Activated naive CD4-positive, alpha-beta T cell (primary cell): Measurements from ENCODE around the gene GAL3ST2.
"Not testable (repeated sequence)": the region's sequence is repeated elsewhere in the genome, so short reads cannot be mapped to it uniquely, and the experiment has no call there.

ENCODE experiments used
- DNase-seq, 4 experiments: peaks; one replicate each; lab custom pipeline; 2025; lab: John Stamatoyannopoulos, UW

GAL3ST2 gene

GRCh38 chr2:241768850-241769249 is 7.8 kb upstream of the GAL3ST2 start:
- DNase-seq = no peak

GRCh38 chr2:241769819-241770184 is 6.8 kb upstream of the GAL3ST2 start:
- DNase-seq = no peak

DNA sequence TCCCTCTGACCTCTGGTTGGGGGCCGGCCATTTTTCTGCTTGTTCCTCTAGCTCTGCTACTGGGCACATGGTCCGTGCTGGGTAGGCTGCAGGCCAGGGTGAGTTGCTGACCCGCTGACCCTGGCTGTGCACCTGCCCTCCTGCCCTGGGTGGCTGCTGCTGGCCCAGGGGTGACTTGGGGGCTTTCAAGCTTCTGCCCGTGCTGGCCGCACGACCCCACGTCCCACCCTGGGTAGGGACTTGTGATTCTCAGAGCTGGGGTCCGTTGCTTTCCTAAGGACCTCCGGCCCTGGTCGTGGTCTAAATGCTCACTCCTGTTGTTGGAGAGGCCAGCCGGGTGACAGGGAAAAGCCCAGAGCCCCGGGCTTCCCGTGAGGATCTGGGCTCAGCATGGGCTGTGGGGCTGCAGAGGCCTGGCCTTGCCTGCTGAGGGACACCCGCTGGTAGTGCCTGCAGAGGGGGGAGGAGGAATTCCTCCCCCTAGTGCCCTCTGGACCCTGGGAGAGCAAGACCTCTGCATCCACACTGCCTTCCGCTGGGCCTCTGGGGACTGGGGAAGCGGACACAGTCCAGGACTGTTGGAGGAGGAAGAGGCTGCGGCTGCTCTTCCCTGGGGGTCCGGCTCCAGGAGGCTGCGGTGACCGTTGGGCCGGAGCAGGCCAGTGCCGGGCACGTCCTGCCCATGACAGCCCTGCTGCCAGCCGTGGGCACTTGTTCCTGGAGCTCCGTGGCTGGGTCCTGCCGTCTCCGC is 6.3 kb upstream of the GAL3ST2 start:
- DNase-seq = no peak

- no peak for DNase-seq
Measured at GRCh38 chr2:241770936-241771285, 5.7 kb upstream of the GAL3ST2 start.

DNA sequence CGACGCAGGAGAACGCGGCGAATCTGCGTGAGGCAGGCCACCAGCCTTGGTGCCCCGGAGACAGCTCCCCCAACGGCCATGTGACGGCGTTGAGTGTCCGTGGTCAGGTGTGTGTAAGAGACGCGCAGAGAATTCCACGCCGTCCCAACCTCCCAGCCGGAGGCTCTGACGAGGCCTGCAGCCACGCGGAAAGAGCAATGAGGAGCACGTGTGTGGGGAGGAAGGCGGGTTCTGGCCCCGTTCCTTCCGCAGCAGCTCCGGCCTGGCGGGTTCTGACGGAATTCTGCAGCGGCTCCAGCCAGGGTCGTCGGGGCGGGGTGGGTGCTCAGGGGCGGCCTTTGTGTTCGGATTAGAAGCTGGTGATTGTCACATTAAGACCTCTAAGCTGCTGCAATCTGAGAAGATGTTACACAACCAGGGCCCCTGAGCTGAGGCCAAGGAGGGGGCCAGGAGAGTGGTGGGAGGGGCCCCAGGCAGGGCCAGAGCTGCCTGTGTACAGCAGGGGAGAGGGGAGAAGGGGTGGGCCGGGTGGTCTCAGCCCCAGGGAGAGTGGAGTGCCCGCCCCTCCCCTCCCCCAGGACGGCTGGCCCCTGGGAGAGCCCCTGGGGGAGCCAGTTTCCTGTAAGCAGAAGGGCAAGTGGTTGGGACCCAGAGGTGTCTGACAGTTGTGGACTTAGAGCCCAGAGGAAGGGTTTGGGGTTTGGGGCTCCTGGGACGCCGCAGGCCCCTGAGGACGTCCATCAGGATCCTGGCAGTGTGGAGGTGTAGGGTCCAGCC is 5.1 kb upstream of the GAL3ST2 start:
- DNase-seq = no peak

DNA sequence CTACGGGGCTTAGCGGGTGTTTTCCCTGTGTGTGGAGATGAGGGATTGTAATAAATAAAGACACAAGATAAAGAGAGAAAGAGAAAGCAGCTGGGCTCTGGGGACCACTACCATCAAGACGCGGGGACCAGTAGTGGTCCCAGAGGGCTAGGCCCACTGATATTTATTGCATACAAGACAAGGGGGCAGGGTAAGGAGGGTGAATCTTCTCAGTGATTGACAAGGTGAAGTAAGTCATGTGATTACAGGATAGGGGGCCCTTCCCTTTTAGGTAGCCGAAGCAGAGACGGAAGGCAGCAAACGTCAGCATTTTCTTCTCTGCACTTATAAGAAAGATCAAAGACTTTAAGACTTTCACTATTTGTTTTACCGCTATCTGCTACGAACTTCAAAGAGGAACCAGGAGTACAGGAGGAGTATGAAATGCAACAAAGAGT is 4.5 kb upstream of the GAL3ST2 start:
- DNase-seq = no peak

DNA sequence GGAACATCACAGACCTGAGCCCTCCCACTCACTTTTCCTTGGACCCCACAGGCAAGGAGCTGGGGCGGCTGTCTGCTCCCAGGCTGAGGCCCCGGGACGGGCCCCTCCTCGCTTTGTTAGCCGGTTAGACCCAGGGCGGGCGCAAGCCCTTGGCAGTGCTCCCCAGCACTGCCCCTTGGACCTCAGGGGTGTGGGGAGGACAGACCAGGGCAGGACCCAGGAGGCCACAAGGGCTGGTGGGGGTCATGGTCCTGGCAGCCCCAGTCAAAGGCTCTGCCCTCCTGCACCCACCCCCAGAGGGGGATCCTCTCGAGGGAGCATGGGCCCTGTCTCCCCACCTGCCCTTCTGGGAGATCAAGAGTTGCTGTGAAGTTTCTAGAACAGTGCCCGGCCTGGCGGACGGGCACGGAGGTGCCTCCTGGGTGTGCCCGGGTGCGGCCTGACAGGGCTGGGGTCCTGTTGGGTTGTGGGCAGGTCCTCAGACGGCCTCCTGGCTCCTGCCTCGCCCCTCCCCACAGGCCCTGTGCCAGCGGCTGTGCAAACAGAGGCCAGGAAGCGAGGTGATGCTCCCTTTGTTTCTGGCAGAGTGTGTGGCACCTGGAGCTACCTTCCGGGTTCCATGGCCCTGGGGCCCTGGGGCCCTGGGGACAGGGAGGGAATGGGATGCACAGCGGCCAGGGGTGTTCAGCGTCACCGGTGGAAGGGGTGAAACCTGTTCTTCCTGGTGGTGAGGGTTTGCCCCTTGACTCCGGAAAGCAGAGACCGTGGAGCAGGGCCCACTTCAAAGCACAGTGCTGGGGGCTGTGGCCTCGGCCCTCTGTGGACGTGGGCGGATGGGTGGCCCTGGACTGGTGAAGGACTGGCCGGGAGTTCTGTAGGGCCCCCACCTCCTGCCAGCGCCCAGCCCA is 2.9 kb upstream of the GAL3ST2 start:
- no peak for DNase-seq

- no peak for DNase-seq
Measured at GRCh38 chr2:241774419-241775222, 2.0 kb upstream of the GAL3ST2 start.

- DNase-seq = no peak
Measured at GRCh38 chr2:241775223-241776177, 1.1 kb upstream of the GAL3ST2 start.

DNA sequence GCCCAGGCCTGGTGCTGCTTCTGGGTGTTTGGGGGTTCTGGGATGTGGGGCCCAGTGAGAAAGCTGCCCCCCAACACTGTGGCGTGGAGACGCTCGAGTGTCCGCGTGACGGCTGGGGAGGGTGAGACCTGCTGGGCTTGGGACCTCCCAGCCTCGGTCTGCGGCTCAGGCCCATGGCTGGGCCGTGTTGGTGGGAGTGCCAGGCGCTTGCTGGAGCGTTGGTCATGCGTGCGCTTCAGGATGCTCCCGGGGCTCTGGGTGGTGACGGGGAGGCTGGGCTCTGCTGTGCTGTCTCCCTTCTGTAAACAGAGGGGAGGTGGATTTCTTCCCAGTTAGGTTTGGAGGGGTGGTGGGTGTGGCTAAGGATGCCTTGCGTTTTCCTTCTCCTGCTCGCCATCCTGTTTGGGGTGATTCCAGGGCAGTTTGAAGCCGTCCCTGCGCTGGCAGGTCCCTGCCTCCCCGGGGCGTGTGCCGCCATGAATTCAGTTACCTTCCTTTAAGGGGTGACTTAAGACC is 606 bp downstream of the GAL3ST2 start:
- no peak for DNase-seq

- no peak for DNase-seq
Measured at GRCh38 chr2:241777686-241778627, 1.3 kb downstream of the GAL3ST2 start.

DNA sequence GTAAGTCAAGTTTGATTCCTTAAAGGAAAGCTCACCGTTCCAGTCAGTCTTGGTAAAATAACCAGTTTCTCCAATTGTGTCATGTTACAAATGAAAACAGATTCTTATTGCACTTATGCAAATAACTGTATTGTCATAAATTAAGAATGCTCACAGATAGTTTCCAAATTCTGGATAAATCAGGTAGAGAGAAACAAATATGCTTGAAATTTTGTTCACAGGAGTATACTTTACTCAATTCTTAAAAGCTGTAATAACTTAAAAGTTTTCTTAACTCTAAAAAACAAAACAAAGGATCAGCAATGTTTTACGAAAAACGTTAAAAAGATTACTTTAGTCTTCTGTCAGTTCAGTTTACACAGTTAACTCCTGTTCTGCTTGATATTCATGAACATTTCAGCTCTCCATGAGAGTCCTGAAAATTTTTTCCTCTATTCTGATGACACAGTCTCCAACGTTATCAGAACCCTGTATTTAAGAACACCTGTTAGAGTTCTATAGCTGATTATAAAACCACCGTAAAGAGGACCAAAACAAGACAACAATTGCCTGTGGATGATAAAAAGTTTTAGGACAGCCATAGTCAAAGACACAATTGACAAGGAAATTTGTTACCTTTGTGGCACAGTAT is 4.4 kb downstream of the GAL3ST2 start:
- DNase-seq = no peak

GRCh38 chr2:241782053-241782452 is 5.4 kb downstream of the GAL3ST2 start:
- not testable (repeated sequence) for DNase-seq

- no peak for DNase-seq
Measured at GRCh38 chr2:241788135-241788534, 11.5 kb downstream of the GAL3ST2 start.

DNA sequence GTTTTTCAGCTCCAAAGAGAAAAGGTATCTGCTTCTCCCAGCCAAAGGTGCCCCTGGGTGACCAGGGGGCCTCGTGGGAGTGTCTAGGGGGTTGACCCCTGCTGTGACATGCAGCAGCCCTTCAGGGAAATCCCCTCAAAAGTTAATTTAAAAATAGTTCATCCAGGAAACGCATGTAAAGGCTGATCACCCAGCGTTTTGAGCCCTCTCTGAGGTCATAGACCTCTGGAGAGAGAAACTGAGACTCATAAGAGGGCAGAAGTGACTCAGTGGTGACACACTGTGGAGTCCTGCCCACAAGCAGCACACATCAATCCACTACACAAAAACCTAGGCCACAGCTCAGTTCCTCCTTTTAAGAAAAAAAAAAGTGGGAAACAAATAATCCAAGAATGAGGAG is 11.9 kb downstream of the GAL3ST2 start:
- no peak for DNase-seq

- DNase-seq = not testable (repeated sequence)
Measured at GRCh38 chr2:241791385-241791784, 14.8 kb downstream of the GAL3ST2 start.

GRCh38 chr2:241793385-241793784 is 16.8 kb downstream of the GAL3ST2 start:
- no peak for DNase-seq

DNA sequence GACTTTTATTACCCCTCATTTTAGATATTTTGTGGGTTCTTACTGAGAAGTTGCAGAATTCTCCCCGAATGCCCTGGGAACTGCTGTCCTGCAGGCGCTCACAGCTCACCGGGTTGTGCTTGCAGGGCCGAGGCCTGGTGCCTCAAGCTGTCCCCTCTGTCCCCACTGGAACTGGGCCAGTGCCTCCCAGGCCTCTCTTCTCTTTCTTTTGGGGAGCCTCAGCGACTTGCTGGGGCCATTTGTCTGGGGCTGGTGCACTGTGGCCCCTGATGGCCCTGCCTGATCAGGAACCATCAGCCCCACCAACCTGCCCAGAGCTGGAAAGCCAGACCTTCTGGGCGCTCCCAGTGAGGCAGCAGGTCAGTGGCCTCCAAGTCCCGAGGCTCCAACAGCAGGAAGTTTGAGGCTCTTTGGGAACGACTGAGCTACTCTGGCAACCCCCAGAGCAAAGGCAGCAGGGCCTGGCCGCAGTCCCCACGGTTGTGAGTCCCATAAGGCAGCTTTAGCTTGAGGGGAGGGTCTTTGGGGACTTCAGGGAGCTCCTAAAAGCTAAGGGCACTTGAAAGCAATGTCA is 17.7 kb downstream of the GAL3ST2 start:
- DNase-seq = no peak
